Esophagus squamous epithelium (tissue), 4 donors: Measurements from ENCODE around the gene ATOSA.

ENCODE experiments used
- POLR2A ChIP-seq, 4 donors: fragments of 450-650 bp; IDR thresholded peaks; one replicate each; pipeline ENCODE4 v1.6.1; 2017; ENCODE audit warnings: antibody characterized with exemption in 4 of 4, mild to moderate bottlenecking in 4 of 4, moderate library complexity in 3 of 4
- TF ChIP-seq, protein P1 (sequence below), 6 experiments: fragments of 450-650 bp in 4 of 6; fragments of 200-600 bp in 2 of 6; sonication (generic) in 2 of 6; IDR thresholded peaks; one replicate each; pipeline ENCODE4 v1.5.1; 2016 to 2019; ENCODE audit warnings: antibody characterized with exemption in 6 of 6, mild to moderate bottlenecking in 4 of 6, moderate library complexity in 4 of 6

DNA sequence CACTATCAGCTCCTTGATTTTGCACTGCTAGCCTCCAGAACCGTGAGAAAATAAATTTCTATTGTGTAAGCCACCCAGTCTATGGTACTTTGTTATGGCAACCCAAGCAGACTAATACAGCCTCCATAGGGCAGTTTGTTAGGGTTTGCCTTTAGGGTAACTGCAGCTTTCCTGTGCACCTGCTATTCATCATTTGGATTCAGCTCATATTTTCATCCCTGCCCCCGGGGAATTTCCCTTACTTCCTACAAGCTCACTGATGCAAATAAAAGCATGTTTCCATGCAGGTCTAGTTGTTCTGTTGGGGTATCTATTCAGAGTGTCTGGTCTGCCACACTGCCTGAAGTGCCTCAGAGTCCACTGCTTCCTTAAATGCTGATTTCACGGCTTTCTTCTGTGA lies 48.6 kb upstream of the ATOSA start:
- TF ChIP-seq, protein P1, sequence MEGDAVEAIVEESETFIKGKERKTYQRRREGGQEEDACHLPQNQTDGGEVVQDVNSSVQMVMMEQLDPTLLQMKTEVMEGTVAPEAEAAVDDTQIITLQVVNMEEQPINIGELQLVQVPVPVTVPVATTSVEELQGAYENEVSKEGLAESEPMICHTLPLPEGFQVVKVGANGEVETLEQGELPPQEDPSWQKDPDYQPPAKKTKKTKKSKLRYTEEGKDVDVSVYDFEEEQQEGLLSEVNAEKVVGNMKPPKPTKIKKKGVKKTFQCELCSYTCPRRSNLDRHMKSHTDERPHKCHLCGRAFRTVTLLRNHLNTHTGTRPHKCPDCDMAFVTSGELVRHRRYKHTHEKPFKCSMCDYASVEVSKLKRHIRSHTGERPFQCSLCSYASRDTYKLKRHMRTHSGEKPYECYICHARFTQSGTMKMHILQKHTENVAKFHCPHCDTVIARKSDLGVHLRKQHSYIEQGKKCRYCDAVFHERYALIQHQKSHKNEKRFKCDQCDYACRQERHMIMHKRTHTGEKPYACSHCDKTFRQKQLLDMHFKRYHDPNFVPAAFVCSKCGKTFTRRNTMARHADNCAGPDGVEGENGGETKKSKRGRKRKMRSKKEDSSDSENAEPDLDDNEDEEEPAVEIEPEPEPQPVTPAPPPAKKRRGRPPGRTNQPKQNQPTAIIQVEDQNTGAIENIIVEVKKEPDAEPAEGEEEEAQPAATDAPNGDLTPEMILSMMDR (IDR thresholded peaks at IDR 0.05), result no peak
- TF ChIP-seq POLR2A (IDR thresholded peaks at IDR 0.05), result no peak
